ENCODE measurements around the gene MAP1A. TPM values are rescaled to one million over a fixed set of nuclear protein-coding genes. Genes with fewer than 3 reads are reported as not detected.
A peak's percentile ranks its signal among the peaks of the same experiment; 100 is the strongest.

The MAP1A gene
- total and polyA plus RNA-seq, 2 experiments from 2014 or later = 0.81 to 2.0 TPM

- peaks cover 31% of the 10 kb centered on the region for H3K27me3 ChIP-seq (ENCODE audit: insufficient read depth)
- Mint-ChIP-seq H3K4me1 (peaks cover 31% of the 10 kb centered on the region), H3K36me3 (ENCODE audit: low read depth) (no peaks in the 10 kb centered on the region; the same call in 2 of the 3 replicates), H3K27me3 (ENCODE audit: insufficient read depth, low read depth, poor library complexity) (peaks cover 24% of the 10 kb centered on the region), H3K4me3 (peak overlapping the region; percentile 89), H3K9me3 (no peaks in the 10 kb centered on the region), H3K27ac (peak overlapping the region; percentile 95)
- H3K27ac ChIP-seq (ENCODE audit: low read depth) = peak overlapping the region; percentile 96
- peaks cover 11% of the 10 kb centered on the region for H3F3A ChIP-seq (replicated peaks; ENCODE audit: low read depth)
- ATAC-seq (peak; percentile 87), DNase-seq (ENCODE audit: low spot score) (peak; percentile 100)
- peaks cover 16% of the 10 kb centered on the region for H3K4me1 ChIP-seq (ENCODE audit: insufficient read depth)
- H3K79me2 ChIP-seq (replicated peaks; ENCODE audit: insufficient read depth) = no peaks in the 10 kb centered on the region
- H2AFZ ChIP-seq = peak overlapping the region; percentile 12; the same call in 1 of the 2 replicates
- TF ChIP-seq CTCF (conservative IDR thresholded peaks at IDR 0.05; ENCODE audit: low read depth in 2 of 2) = peak; percentile 16 to 29; a peak in 2 of 4 replicates
- peak; percentile 61 for TF ChIP-seq POLR2AphosphoS5 (IDR thresholded peaks at IDR 0.05; ENCODE audit: low read depth)
- no peak for TF ChIP-seq REST (IDR thresholded peaks at IDR 0.05; ENCODE audit: unreplicated experiment)
- TF ChIP-seq NANOG (IDR thresholded peaks at IDR 0.05; ENCODE audit: borderline replicate concordance) = no peak
- TF ChIP-seq STAT1 (IDR thresholded peaks at IDR 0.05; ENCODE audit: unreplicated experiment) = no peak
- no peak for TF ChIP-seq ZNF462 (CRISPR knock-in tag; IDR thresholded peaks at IDR 0.05)
- H3K4me3 ChIP-seq = peak overlapping the region; percentile 70
- peak overlapping the region; percentile 75 for H3K4me2 ChIP-seq
- no peaks in the 10 kb centered on the region for H4K20me1 ChIP-seq (replicated peaks; ENCODE audit: insufficient read depth)
- H3K9me2 ChIP-seq (ENCODE audit: insufficient read depth) = no peaks in the 10 kb centered on the region
- H3K36me3 ChIP-seq (ENCODE audit: insufficient read depth) = no peaks in the 10 kb centered on the region
Observed at GRCh38 chr15:43510200-43511011, 7.0 kb upstream of the MAP1A start.
